Neural cell (in vitro differentiated cells): ENCODE results near the gene TIGD7.

ENCODE experiments used
- EP300 ChIP-seq: fragments of 450-650 bp; conservative IDR thresholded peaks from 2 replicates; pipeline ENCODE4 v1.6.1; 2014; ENCODE audit warnings: antibody characterized with exemption, mild to moderate bottlenecking, moderate library complexity; ENCODE audit not compliant: poor library complexity, severe bottlenecking
- EZH2 ChIP-seq: fragments of 200-600, 300-800 bp; shearing (Covaris generic), sonication (generic); IDR thresholded peaks from 2 replicates; pipeline ENCODE4 v1.6.1; 2014; ENCODE audit warnings: antibody characterized with exemption, low read length, borderline replicate concordance, mild to moderate bottlenecking; ENCODE audit not compliant: insufficient read depth, poor library complexity, severe bottlenecking
- POLR2AphosphoS5 ChIP-seq: IDR thresholded peaks from 2 replicates; pipeline ENCODE4 v1.6.1; 2012
- RAD21 ChIP-seq: fragments of 450-650 bp; conservative IDR thresholded peaks from 2 replicates; pipeline ENCODE4 v1.6.1; 2014; ENCODE audit warnings: antibody characterized with exemption, mild to moderate bottlenecking, moderate library complexity
- TF ChIP-seq, protein P1 (sequence below): fragments of 450-650 bp; IDR thresholded peaks from 2 replicates; pipeline ENCODE4 v1.5.1; 2014; ENCODE audit warnings: antibody characterized with exemption, mild to moderate bottlenecking, moderate library complexity; ENCODE audit not compliant: poor library complexity, severe bottlenecking
- TF ChIP-seq, protein P2 (sequence below): IDR thresholded peaks from 2 replicates; pipeline ENCODE4 v1.6.1; 2012; ENCODE audit warnings: borderline replicate concordance

DNA sequence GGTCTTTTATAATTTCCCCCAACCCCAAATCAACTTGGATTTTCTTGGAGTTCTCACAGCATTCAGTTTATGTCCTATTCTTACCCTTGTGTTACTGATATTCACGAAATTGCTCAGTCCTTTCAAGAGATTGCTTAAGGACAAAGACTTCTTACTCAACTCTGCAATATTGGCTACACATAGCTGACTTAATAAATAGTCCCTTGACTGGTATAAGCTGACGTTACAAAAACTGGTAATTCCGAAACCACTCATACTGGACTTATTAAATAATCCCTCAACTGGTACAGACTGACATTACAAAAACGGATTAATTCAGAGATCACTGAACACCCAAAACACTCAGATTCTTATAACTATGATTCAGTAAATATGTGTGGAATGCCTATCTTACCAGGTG lies 860 bp downstream of the TIGD7 start:
- no peak for TF ChIP-seq POLR2AphosphoS5
- TF ChIP-seq, protein P1, sequence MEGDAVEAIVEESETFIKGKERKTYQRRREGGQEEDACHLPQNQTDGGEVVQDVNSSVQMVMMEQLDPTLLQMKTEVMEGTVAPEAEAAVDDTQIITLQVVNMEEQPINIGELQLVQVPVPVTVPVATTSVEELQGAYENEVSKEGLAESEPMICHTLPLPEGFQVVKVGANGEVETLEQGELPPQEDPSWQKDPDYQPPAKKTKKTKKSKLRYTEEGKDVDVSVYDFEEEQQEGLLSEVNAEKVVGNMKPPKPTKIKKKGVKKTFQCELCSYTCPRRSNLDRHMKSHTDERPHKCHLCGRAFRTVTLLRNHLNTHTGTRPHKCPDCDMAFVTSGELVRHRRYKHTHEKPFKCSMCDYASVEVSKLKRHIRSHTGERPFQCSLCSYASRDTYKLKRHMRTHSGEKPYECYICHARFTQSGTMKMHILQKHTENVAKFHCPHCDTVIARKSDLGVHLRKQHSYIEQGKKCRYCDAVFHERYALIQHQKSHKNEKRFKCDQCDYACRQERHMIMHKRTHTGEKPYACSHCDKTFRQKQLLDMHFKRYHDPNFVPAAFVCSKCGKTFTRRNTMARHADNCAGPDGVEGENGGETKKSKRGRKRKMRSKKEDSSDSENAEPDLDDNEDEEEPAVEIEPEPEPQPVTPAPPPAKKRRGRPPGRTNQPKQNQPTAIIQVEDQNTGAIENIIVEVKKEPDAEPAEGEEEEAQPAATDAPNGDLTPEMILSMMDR = no peak
- TF ChIP-seq EP300 = no peak
- no peak for TF ChIP-seq EZH2
- TF ChIP-seq RAD21 = no peak
- TF ChIP-seq, protein P2, sequence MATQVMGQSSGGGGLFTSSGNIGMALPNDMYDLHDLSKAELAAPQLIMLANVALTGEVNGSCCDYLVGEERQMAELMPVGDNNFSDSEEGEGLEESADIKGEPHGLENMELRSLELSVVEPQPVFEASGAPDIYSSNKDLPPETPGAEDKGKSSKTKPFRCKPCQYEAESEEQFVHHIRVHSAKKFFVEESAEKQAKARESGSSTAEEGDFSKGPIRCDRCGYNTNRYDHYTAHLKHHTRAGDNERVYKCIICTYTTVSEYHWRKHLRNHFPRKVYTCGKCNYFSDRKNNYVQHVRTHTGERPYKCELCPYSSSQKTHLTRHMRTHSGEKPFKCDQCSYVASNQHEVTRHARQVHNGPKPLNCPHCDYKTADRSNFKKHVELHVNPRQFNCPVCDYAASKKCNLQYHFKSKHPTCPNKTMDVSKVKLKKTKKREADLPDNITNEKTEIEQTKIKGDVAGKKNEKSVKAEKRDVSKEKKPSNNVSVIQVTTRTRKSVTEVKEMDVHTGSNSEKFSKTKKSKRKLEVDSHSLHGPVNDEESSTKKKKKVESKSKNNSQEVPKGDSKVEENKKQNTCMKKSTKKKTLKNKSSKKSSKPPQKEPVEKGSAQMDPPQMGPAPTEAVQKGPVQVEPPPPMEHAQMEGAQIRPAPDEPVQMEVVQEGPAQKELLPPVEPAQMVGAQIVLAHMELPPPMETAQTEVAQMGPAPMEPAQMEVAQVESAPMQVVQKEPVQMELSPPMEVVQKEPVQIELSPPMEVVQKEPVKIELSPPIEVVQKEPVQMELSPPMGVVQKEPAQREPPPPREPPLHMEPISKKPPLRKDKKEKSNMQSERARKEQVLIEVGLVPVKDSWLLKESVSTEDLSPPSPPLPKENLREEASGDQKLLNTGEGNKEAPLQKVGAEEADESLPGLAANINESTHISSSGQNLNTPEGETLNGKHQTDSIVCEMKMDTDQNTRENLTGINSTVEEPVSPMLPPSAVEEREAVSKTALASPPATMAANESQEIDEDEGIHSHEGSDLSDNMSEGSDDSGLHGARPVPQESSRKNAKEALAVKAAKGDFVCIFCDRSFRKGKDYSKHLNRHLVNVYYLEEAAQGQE = no peak
